ENCODE results near the gene ANO6.

- no peak for TF ChIP-seq EZH2 (IDR thresholded peaks at IDR 0.05; ENCODE audit: low read depth)
- TF ChIP-seq CTCF (conservative IDR thresholded peaks at IDR 0.05) = no peak
These were observed 113.3 kb downstream of the ANO6 start for GRCh38 chr12:45329238-45329637.
